Posterior vena cava (tissue), 2 donors: ENCODE results near the gene LHPP. TPM values are rescaled to one million over a fixed set of nuclear protein-coding genes. Genes with fewer than 3 reads are reported as not detected.

Source experiments
- DNase-seq: peaks from one replicate; pipeline ENCODE4 v3.0.0-alpha.2; 2020; ENCODE audit warnings: low spot score
- intact Hi-C, 2 donors: fragments of 100-400 bp; cut with DNase I; formaldehyde crosslinking; loops; one replicate each; pipeline versions ENCODE4 v1.14.1 to v1.14.2; 2022 to 2023
- total RNA-seq, 2 donors: library from RNA; stranded (reverse); fragmentation: NEBNext Ultra II Directional; extraction: Animal tissue kit (Norgen Biotek cat#: 25700); gene quantifications; one replicate each; pipeline ENCODE4 v1.2.1, GENCODE V29; 2021
- donor health status: DM: yes; HTN: yes; CAD: no.
- donor health status: DM: yes; HTN: yes; CAD: no.

The LHPP gene
- total RNA-seq, 2 donors from 2014 or later, result 11.9 to 13.0 TPM

DNA sequence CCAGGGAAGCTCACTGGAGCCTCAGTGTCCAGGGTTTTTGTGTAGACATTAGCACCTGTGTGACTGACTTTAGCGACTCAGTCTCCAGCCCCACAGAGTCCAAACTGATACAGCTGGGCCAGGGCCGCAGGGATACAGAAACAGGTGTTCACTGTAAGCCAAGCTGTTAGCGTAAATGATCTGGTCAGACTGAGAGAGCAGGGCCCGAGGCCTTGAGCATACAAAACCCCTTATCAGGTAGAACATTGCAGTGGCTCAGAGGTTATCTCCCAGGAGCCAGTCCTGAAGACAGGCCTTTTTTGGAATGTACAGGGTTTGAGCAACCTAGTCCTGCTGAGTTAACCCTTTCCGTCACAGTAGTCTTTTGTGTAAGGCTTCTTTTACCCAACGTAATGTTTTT lies 25.0 kb downstream of the LHPP start:
- intact Hi-C loops, result no loop called here
- no peak for DNase-seq

GRCh38 chr10:124491105-124491504 lies 29.5 kb downstream of the LHPP start:
- intact Hi-C loops, result no loop called here
- DNase-seq, result peak; percentile 52

DNA sequence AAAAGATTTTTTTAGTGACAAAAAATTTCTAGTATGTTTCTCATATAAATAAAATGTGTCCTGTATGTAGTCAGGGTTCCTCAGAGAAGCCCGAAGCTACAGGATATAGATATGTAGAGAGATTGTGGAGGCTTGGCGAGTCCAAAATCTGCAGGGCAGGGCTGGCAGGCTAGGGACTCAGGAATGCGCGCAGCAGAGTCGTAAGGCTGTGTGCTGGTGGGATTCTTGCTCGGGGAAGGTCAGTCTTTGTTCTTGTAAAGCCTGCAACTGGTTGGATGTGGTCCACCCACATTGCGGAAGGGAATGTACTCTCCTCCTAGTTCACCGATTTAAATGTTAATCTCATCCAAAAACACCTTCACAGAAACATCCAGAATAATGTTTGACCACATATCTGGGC lies 30.6 kb downstream of the LHPP start:
- no peak for DNase-seq
- intact Hi-C loops, result no loop called here

DNA sequence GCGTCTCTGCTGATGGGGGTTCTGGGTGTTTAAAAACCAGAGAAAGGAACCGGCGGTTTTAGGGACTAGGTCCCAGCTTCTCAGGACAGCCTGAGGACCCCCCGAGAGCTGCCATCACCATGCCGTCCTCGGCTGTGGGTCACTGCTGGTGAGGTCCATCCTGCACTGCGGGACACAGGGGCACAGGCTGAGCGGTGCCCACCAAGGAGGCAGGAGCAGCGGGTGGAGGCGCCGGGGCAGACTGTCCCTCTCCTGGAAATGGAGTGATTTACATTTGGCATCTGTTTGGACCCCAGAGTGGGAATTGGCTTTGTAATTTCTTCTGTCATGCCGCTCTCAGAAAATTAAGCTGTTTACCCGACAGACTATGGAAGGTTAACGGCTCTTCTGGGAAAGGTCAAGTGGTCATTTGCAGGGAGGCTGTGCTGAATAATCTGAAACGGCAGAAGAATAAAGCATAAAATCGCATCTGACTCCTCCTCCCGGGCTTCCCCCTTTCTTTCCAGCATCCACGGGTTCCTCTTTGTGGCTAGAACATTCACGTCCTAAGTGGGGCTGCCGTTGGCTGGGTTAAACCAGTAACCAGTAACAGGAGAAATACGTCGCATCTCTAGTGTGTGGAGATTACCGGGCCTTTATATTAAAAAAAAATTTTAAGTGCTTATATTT lies 31.7 kb downstream of the LHPP start:
- peak; percentile 72 for DNase-seq
- intact Hi-C loops, result no loop called here

- peak; percentile 78 for DNase-seq
- intact Hi-C loops, result no loop called here
Observed at GRCh38 chr10:124494046-124494807, 32.6 kb downstream of the LHPP start.

- DNase-seq, result peak; percentile 51
- intact Hi-C loops, result no loop called here
Observed at GRCh38 chr10:124495162-124495561, 33.5 kb downstream of the LHPP start.

- DNase-seq, result no peak
- intact Hi-C loops, result no loop called here
Observed at GRCh38 chr10:124495725-124496124, 34.1 kb downstream of the LHPP start.

DNA sequence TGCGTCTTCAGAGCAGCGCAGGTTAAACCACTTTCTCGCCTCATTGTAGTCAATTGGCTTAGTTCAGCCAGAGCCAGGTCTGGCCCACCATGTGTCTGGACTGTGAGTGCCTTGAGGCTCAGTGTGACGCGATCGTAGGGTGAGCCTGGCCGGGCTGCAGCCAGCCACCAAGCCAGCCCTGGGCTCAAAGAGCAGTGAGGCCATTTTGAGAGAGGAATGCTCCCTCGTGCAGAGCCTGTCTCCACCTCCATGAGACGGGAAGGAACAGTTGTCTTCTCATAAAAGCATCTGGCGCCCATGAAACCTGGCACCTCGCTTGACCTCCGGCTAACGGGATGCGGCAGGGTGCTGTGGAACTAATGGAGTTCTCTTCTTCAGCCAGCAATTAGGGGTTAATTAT lies 34.5 kb downstream of the LHPP start:
- DNase-seq, result peak; percentile 52
- intact Hi-C loops, result no loop called here

GRCh38 chr10:124496620-124497019 lies 35.0 kb downstream of the LHPP start:
- intact Hi-C loops, result no loop called here
- DNase-seq, result peak; percentile 65

DNA sequence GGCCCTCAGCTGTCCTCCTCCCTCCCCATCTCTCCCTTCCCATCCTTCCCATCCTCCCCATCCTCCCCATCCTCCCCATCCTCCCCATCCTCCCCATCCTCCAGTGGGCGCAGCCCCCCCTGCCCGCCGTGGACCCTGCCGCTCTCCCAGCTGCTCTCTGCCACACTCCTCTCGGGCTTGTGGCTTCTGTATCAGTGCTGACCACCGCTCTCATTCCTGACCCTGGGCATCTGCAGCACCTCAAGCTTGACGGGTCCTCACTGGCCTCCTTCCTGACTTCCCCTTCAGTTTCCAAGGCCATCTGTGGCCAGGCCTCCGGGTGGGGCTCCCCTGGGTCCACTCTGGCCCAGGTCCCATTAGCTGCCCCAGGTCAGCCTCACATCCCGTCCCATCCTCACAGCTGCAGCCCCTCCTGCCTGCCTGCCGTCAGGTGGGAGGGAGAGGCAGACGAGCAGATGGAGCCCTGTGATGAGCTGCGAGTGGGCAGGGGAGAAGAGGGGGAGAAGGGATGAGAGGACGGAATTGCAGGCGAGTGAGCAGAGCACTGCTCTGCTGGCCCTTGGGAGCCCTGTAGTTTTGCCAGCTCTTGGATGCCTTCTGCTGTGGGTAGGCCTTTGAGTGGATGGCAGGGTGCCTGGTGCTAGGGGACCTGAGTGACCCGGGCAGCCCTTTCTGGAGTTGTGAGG lies 35.7 kb downstream of the LHPP start:
- DNase-seq, result peak; percentile 65
- intact Hi-C loops, result no loop called here

DNA sequence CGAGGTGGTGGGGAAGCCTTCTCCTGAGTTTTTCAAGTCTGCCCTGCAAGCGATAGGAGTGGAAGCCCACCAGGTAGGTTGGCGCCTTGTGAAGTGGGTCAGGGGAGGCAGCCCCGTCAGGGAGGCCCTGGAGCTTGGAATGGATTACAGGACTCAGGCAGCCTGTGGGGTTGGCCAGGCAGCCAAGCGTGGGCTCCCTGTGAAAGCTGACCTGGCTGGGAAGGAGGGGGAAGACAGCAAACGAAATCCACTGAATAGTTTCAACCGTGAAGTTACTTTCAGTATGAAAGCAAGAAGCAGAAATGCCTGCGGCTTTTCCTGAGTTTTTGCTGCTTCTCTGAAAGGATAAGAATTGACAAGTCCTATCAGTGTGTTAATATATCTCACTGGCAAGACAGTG lies 36.4 kb downstream of the LHPP start:
- DNase-seq, result no peak
- intact Hi-C loops, result no loop called here

DNA sequence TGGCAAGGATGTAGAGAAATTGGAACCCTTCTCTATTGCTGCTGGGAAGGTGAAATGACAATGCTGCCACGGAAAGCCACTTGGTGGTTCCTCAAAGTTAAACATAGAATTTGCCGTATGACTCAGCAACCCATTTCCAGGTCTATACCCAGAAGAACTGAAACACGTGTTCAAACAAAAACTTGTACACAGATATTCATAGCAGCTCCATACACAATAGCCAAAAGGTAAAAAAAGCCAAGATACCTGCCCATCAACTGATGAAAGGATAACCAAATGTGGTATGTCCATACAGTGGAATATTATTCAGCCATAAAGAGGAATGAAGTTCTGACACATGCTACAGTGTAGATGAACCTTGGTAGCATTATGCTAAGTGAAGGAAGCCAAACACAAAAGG lies 39.1 kb downstream of the LHPP start:
- intact Hi-C loops, result no loop called here

GRCh38 chr10:124504711-124505110 lies 43.1 kb downstream of the LHPP start:
- peak; percentile 73 for DNase-seq
- intact Hi-C loops, result no loop called here

More for the DNA sequence above, 39.1 kb downstream of the LHPP start:
- DNase-seq, result no peak

GRCh38 chr10:124505279-124505678 lies 43.7 kb downstream of the LHPP start:
- intact Hi-C loops, result no loop called here
- DNase-seq, result no peak

DNA sequence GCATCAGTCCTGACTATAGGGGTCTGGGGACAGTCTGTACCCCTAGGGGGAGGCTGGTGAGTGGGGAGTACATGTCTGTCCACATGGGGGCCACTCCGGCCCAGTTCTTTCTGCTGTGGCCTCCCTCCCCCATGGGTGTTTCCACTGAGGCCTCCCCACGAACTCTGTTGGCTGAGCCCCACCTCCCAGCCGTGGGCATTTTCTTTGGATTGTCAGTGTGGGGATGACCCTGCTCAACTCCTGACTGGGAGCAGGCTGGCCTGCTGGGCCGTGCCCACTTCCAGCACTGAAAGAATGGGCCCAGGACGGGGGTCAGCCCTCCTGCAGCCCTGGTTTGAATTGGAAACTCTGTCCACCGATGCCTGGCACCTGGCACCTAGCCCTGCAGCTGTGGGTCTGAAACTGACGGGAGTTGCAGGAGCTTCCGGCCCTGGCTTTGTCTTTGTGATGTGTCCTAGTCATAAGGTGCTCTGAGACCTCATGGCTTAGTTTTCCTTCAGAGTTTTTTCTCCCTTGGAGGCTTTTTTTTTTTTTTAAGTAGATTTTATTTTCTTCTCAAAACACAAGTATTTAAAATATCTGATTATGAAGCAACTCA lies 46.5 kb downstream of the LHPP start:
- peak; percentile 57 for DNase-seq
- intact Hi-C loops, result no loop called here

DNA sequence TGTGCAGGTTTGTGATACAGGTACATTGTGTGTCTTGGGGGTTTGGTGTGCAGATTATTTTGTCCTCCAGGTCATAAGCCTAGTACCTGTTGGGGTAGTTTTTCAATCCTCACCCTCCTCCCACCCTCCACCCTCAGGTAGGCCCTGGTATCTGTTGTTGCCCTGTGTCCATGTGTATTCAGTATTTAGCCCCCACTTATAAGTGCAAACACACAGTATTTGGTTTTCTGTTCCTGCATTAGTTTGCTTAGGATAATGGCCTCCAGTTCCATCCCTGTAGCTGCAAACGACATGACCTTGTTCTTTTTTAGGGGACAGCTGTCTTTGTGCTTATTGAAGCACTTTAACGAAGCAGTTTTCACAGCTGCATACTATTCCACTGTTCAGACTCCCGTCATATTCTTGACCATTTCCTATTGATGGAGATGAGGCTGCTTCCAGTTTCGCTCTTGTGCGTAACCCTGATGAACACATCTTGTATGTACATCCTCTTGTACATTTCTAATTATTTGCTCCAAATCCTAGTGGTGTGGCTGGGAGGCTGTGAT lies 47.4 kb downstream of the LHPP start:
- DNase-seq, result no peak
- intact Hi-C loops, result no loop called here

- intact Hi-C loops, result no loop called here
- peak; percentile 63 for DNase-seq
Observed at GRCh38 chr10:124509880-124510632, 48.4 kb downstream of the LHPP start.

DNA sequence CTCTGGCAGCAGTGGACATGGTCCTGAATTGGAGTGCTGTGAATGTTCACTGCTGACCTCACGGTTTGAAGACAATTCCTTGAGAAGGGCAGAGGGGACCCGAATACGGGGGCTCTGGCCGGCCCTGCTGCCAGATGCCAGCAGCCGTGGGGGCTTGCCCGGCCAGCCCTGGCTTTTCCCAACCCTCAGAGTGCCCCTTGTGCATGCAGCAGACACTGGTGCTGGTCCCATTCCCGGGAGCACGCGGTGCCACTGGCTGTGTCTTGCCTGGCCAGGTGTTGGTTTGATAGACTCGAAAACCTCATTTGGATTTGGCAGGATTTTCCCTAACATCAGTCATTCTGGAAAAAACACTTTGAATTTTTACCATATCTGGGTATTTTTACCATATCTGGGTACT lies 49.1 kb downstream of the LHPP start:
- peak; percentile 31 for DNase-seq
- intact Hi-C loops, result no loop called here
